GM18519 (cell line): Measurements from ENCODE around the gene HTR6.

Source experiments
- ATAC-seq: cut with Tn5 transposase; IDR thresholded peaks from one replicate; pipeline ENCODE4 v1.9.1; 2021; ENCODE audit warnings: mild to moderate bottlenecking, moderate library complexity; ENCODE audit not compliant: unreplicated experiment, low FRiP score

The HTR6 gene

DNA sequence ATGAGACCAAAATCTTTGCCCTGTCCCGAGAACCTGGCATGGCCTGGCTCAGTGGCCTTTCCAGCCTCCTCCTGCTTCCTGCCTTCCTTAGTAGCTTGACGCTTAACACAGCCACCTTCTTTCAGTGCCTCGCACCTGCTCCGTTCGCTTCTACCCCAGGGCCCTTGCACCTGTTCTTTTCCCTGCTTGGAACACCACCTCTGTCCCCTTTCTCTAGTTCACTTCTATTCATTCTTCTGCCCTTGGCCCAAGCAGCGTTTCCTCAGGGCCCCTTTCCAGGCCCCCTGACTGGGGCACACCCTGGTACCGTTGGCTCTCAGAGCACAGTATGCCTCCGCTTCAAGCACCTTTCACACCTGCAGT, 9.0 kb upstream of the HTR6 start:
- no peak for ATAC-seq

DNA sequence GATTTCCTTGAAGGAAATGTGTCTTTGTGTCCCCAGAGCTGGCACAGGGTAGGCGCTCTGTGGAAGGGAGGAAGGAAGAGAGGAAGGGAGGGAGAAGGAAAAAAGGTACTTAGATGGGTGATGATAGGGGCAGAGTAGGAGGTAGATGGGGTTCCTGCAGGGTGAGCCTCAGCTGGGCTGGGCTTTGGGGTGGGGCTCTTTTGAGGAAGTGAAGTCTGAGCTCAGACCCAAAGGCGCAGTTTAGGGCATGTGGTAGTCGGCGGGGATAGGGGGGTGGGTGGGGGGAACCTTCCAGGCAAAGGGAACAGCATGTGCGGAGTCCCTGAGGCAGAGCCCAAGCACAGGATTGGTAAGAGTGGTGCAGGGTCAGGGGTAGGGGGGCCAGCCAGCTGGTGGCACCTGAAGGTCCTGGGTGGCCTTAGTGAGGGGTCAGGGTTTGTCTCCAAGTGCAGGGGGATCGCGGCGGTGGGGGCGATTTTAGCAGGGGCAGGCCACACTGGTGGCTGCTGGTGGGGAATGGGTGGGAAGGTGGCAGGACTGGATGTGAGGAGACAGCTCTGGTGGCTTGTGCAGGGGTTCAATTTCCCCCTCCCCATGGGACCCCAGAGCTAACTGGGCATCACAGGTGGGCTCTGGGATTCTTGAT, 8.4 kb upstream of the HTR6 start:
- ATAC-seq: no peak

GRCh38 chr1:19656780-19657466, 7.8 kb upstream of the HTR6 start:
- ATAC-seq: no peak

- ATAC-seq: no peak
Observed at GRCh38 chr1:19657511-19657910, 7.2 kb upstream of the HTR6 start.

- no peak for ATAC-seq
Observed at GRCh38 chr1:19658186-19658585, 6.5 kb upstream of the HTR6 start.

GRCh38 chr1:19661721-19662228, 2.9 kb upstream of the HTR6 start:
- no peak for ATAC-seq

DNA sequence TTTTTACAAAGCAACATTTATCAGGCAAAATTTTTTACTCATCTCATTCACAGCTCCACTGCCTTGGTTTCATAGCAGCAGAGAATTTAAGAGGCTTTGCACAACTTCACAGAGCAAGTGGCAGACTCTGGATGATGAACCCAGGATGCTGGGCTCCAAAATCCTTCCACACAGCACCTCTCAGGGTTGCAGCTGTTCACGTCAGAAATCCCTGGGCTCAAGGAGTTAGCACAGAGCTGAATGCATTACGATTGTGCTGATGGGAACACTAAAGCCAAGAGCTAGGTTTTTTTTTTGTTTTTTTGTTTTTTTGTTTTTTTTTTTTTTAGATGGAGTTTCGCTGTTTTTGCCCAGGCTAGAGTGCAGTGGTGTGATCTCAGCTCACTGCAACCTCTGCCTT, 2.4 kb upstream of the HTR6 start:
- no peak for ATAC-seq

DNA sequence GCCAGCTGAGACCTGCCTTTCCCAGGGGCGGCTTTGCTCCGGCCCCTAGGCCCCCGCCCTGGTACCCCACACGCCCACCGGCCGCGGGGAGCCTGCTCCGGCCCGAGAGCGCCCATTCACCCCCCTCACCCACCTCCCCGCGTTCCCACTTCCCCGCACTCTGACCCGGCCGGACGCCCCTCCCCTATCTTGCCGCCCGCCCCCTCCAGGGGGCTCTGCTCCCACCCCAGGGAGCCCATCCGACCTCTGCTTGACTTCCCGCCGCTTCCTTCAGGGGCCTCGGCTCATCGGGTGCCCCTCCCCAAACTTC, 466 bp downstream of the HTR6 start:
- no peak for ATAC-seq

DNA sequence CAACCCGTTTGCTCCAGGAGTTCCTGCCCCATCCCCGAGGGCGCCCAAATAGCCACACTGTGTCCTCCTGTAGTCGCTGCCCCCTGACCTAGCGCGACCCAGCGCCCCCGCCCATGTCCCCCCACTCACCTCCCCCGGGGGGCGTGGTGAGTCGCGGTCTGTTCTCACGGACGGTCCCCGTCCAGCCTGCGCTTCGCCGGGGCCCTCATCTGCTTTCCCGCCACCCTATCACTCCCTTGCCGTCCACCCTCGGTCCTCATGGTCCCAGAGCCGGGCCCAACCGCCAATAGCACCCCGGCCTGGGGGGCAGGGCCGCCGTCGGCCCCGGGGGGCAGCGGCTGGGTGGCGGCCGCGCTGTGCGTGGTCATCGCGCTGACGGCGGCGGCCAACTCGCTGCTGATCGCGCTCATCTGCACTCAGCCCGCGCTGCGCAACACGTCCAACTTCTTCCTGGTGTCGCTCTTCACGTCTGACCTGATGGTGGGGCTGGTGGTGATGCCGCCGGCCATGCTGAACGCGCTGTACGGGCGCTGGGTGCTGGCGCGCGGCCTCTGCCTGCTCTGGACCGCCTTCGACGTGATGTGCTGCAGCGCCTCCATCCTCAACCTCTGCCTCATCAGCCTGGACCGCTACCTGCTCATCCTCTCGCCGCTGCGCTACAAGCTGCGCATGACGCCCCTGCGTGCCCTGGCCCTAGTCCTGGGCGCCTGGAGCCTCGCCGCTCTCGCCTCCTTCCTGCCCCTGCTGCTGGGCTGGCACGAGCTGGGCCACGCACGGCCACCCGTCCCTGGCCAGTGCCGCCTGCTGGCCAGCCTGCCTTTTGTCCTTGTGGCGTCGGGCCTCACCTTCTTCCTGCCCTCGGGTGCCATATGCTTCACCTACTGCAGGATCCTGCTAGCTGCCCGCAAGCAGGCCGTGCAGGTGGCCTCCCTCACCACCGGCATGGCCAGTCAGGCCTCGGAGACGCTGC, 1.1 kb downstream of the HTR6 start:
- ATAC-seq: no peak

GRCh38 chr1:19668888-19669287, 4.2 kb downstream of the HTR6 start:
- ATAC-seq: no peak

DNA sequence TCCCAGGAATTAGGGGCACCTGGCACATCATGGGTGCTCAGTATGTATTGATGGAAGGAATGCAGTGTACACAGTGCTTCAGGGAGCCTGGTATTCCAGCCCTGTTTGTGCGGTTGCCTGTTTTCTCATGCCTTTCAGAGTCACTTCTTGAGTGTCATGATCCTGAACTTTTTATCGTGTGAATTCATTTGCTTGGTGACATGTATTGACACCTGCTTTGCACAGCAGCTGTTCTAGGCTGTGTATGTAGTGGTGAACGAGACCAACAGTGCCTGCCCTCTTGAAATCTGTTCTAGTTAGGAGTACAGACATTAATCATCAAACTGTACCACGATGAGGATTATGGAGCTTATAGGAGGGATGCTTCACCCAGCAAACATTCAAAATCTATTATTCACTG, 6.1 kb downstream of the HTR6 start:
- ATAC-seq: no peak

DNA sequence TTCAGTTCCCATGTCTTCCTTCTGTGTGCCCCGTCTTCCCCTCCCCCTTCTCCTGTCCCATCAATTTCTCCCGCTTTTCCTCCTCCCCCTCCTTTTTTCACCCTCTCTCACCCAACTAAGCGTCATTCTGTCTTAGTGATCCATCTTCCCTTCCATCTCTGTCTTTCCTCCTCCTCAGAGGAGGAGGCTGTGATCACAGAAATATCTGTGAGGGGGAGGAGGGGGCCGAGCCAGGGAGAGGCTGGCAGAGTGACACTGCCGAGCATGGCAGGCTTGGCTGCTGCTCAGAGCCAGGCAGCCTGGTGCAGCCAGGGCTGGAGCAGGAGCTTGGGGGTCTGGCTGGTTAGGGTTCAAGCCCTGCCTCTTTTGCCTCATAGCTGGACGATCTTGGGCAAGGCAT, 7.6 kb downstream of the HTR6 start:
- ATAC-seq: no peak

GRCh38 chr1:19675797-19676196, 11.1 kb downstream of the HTR6 start:
- no peak for ATAC-seq

GRCh38 chr1:19676438-19676922, 11.8 kb downstream of the HTR6 start:
- ATAC-seq: no peak

DNA sequence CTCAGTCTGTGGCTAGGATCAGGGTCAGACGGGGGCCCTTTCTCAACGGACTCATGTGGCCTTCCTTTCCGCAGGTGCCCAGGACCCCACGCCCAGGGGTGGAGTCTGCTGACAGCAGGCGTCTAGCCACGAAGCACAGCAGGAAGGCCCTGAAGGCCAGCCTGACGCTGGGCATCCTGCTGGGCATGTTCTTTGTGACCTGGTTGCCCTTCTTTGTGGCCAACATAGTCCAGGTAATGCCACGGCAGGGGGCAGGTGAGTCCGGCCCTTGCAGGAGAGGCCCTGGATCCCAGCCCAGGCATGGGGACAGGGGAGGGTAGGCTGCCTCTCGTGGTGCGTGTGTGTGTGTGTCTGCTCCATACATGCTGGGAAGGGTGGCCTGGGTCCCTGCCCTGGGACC, 13.8 kb downstream of the HTR6 start:
- no peak for ATAC-seq

DNA sequence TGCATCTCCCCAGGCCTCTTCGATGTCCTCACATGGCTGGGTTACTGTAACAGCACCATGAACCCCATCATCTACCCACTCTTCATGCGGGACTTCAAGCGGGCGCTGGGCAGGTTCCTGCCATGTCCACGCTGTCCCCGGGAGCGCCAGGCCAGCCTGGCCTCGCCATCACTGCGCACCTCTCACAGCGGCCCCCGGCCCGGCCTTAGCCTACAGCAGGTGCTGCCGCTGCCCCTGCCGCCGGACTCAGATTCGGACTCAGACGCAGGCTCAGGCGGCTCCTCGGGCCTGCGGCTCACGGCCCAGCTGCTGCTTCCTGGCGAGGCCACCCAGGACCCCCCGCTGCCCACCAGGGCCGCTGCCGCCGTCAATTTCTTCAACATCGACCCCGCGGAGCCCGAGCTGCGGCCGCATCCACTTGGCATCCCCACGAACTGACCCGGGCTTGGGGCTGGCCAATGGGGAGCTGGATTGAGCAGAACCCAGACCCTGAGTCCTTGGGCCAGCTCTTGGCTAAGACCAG, 14.3 kb downstream of the HTR6 start:
- ATAC-seq: no peak

DNA sequence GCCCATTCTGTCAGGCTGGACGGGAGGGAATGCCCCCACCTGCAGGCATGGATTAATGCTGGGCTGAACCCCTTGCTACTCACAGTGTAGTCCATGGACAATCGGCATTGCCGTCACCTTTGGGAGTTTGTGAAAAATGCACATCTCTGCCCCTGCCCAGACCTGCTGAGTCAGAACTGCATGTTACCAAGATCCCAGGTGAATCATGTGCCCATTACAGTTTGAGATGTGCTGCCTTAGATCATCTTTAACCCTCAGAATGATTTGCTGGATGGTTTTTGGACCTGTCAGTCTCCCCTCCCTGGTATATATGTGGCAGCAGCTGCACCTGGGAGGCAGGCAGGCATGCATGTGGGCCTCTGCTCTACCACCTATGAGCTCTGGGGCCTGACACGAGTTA, 15.0 kb downstream of the HTR6 start:
- ATAC-seq: no peak

DNA sequence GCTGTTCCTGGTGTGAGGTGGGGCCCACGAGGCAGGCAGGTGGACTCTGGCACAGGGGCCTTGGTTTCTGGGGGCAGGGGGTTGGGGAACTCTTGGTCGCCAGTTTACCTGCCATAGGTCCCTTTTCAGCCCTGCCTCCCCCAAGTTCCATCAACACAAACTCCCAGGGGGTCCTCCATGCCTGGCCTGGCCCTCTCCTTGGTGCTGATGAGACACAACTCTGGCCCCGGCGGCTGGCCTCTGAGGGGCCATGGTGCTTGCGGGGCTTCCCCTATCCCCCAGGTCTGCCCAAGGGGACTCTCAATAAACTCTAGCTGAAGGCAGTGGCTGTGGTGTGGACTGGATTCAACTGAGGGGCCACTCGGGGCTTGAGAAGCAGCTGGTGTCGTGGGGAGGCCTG, 16.0 kb downstream of the HTR6 start:
- ATAC-seq: no peak

- ATAC-seq: no peak
Observed at GRCh38 chr1:19682257-19682656, 17.6 kb downstream of the HTR6 start.

GRCh38 chr1:19682901-19683300, 18.2 kb downstream of the HTR6 start:
- ATAC-seq: no peak

- no peak for ATAC-seq
Observed at GRCh38 chr1:19683351-19683750, 18.7 kb downstream of the HTR6 start.
